Keratinocyte (primary cell): ENCODE measurements around the gene ATP11A. TPM values are rescaled to one million over a fixed set of nuclear protein-coding genes. Genes with fewer than 3 reads are reported as not detected.

Experiments used
- DNase-seq: peaks from one replicate; pipeline ENCODE4 v3.0.0-alpha.2; 2011; ENCODE audit warnings: low read depth, missing footprints, low spot score
- FAIRE-seq: peaks from 2 replicates; lab custom pipeline; 2011; peaks lifted over from hg19 to GRCh38; lab: Jason Lieb, UNC
- H2AFZ ChIP-seq: 2 replicates; pipeline ENCODE4 v1.6.0; 2012; ENCODE audit warnings: low read length, control low read depth, inconsistent platforms; ENCODE audit not compliant: control insufficient read depth
- H3K27ac ChIP-seq: 2 replicates; pipeline ENCODE4 v1.5.1; 2011; ENCODE audit warnings: low read length; ENCODE audit not compliant: control insufficient read depth, insufficient read depth
- H3K27me3 ChIP-seq: 3 replicates; pipeline ENCODE4 v1.6.0; 2011; ENCODE audit warnings: low read length; ENCODE audit not compliant: control insufficient read depth, insufficient read depth; ENCODE audit errors: extremely low read depth
- H3K36me3 ChIP-seq, 2 experiments: 2 replicates in 1 of 2; 3 replicates in 1 of 2; pipeline ENCODE4 v1.5.1; 2011; ENCODE audit warnings: low read length in 2 of 2, mild to moderate bottlenecking in 1 of 2; ENCODE audit not compliant: control insufficient read depth in 2 of 2, insufficient read depth in 2 of 2; ENCODE audit errors: extremely low read depth in 1 of 2
- H3K4me1 ChIP-seq: 3 replicates; pipeline ENCODE4 v1.5.1; 2011; ENCODE audit warnings: low read length; ENCODE audit not compliant: control insufficient read depth, insufficient read depth; ENCODE audit errors: extremely low read depth
- H3K4me2 ChIP-seq: 3 replicates; pipeline ENCODE4 v1.6.0; 2011; ENCODE audit warnings: low read depth, low read length; ENCODE audit not compliant: control insufficient read depth, insufficient read depth; ENCODE audit errors: extremely low read depth
- H3K4me3 ChIP-seq, 3 experiments: fragments of 200-600 bp in 1 of 3; sonication (generic) in 1 of 3; 2 replicates in 2 of 3; 3 replicates in 1 of 3; pipeline ENCODE4 v1.5.1; 2011 to 2016; ENCODE audit warnings: low read length in 3 of 3, mild to moderate bottlenecking in 3 of 3, control low read depth in 2 of 3, inconsistent platforms in 1 of 3, low read depth in 1 of 3, mixed read lengths in 1 of 3, mixed run types in 1 of 3, moderate library complexity in 1 of 3; ENCODE audit not compliant: control insufficient read depth in 2 of 3, insufficient read depth in 2 of 3; ENCODE audit errors: extremely low read depth in 1 of 3
- H3K79me2 ChIP-seq: 2 replicates; pipeline ENCODE4 v1.6.0; 2012; ENCODE audit warnings: low read length; ENCODE audit not compliant: control insufficient read depth, insufficient read depth
- H3K9ac ChIP-seq: 3 replicates; pipeline ENCODE4 v1.6.0; 2011; ENCODE audit warnings: low read length; ENCODE audit not compliant: control insufficient read depth, insufficient read depth; ENCODE audit errors: extremely low read depth
- H3K9me1 ChIP-seq: 3 replicates; pipeline ENCODE4 v1.6.0; 2011; ENCODE audit warnings: low read length; ENCODE audit not compliant: control insufficient read depth, insufficient read depth; ENCODE audit errors: extremely low read depth
- H3K9me3 ChIP-seq: 2 replicates; pipeline ENCODE4 v1.5.1; 2012; ENCODE audit warnings: low read depth, low read length; ENCODE audit not compliant: control insufficient read depth
- H4K20me1 ChIP-seq: 3 replicates; pipeline ENCODE4 v1.6.0; 2011; ENCODE audit warnings: low read length; ENCODE audit not compliant: control insufficient read depth, insufficient read depth; ENCODE audit errors: extremely low read depth
- CTCF ChIP-seq, 3 experiments: IDR thresholded peaks in 1 of 3; conservative IDR thresholded peaks in 1 of 3; optimal IDR thresholded peaks in 1 of 3; 2 replicates in 2 of 3; 3 replicates in 1 of 3; pipeline versions ENCODE3 to v1.5.1; 2011; ENCODE audit warnings: low read length in 3 of 3, mild to moderate bottlenecking in 3 of 3, moderate library complexity in 2 of 3, control low read depth in 1 of 3, inconsistent platforms in 1 of 3; ENCODE audit not compliant: insufficient read depth in 2 of 3; ENCODE audit errors: extremely low read depth in 1 of 3
- EZH2 ChIP-seq: IDR thresholded peaks from one replicate; pipeline ENCODE4 v1.6.1; 2012; ENCODE audit warnings: inconsistent platforms, mild to moderate bottlenecking, low read length, moderate library complexity
- dilution Hi-C: fragments of 300-500 bp; cut with MboI; formaldehyde crosslinking; loops from one replicate; pipeline ENCODE4 v1.7.0; 2020; ENCODE audit warnings: low sequenced_read_pairs; ENCODE audit not compliant: extremely low pct_ligation_motif_present
- polyA plus RNA-seq, 5 experiments: library from polyadenylated mRNA; depleted of rRNA in 3 of 5; stranded (reverse) in 3 of 5; stranded (forward) in 1 of 5; unstranded in 1 of 5; fragments of >200 nt; gene quantifications; 1 replicate in 1 of 5; 2 replicates in 3 of 5; 3 replicates in 1 of 5; pipeline versions ENCODE4 v1.2.1 to v1.2.3, GENCODE V29; 2011 to 2012; ENCODE audit warnings: missing spikeins in 2 of 5, low read depth in 1 of 5, low replicate concordance in 1 of 5

The ATP11A gene
- polyA plus RNA-seq, 1 donor (not counting 4 experiments of a cell fraction or from before 2014, with no cell fraction given) = 4.3 TPM

- no peak for FAIRE-seq
- dilution Hi-C loops = no loop called here
- H3K27ac ChIP-seq = no peak overlapping the region
These were observed 65.5 kb downstream of the ATP11A start for GRCh38 chr13:112755331-112755730.

GRCh38 chr13:112756081-112756480, 66.2 kb downstream of the ATP11A start:
- Histone ChIP-seq H3K4me1 (no peaks in the 10 kb centered on the region), H3K9me3 (no peaks in the 10 kb centered on the region), H3K36me3 (no peaks in the 10 kb centered on the region), H3K4me2 (no peak overlapping the region), H3K9me1 (no peaks in the 10 kb centered on the region), H3K27ac (no peak overlapping the region), H4K20me1 (no peaks in the 10 kb centered on the region), H3K4me3 (no peak overlapping the region), H2AFZ (no peak overlapping the region), H3K27me3 (no peaks in the 10 kb centered on the region), H3K9ac (no peak overlapping the region), H3K79me2 (no peaks in the 10 kb centered on the region)
- DNase-seq = no peak
- FAIRE-seq = no peak
- dilution Hi-C loops = no loop called here
- no peak for TF ChIP-seq EZH2
- TF ChIP-seq CTCF (optimal IDR thresholded peaks at IDR 0.05 in 1 of 3, IDR thresholded peaks at IDR 0.05 in 1 of 3, conservative IDR thresholded peaks at IDR 0.05 in 1 of 3; ENCODE audit: extremely low read depth in 1 of 3, insufficient read depth in 2 of 3, low read length in 3 of 3) = no peak

More at GRCh38 chr13:112755331-112755730, 65.5 kb downstream of the ATP11A start:
- H4K20me1 ChIP-seq = no peaks in the 10 kb centered on the region
- H3K9ac ChIP-seq = no peak overlapping the region
- DNase-seq = no peak
- H3K9me3 ChIP-seq = no peaks in the 10 kb centered on the region
- TF ChIP-seq EZH2 = no peak
- TF ChIP-seq CTCF (optimal IDR thresholded peaks at IDR 0.05 in 1 of 3, IDR thresholded peaks at IDR 0.05 in 1 of 3, conservative IDR thresholded peaks at IDR 0.05 in 1 of 3; ENCODE audit: extremely low read depth in 1 of 3, insufficient read depth in 2 of 3, low read length in 3 of 3) = no peak
- no peaks in the 10 kb centered on the region for H3K9me1 ChIP-seq
- H3K4me1 ChIP-seq = no peaks in the 10 kb centered on the region
- no peaks in the 10 kb centered on the region for H3K36me3 ChIP-seq
- H3K4me2 ChIP-seq = no peak overlapping the region
- no peak overlapping the region for H2AFZ ChIP-seq
- H3K79me2 ChIP-seq = no peaks in the 10 kb centered on the region
- H3K4me3 ChIP-seq = no peak overlapping the region
- H3K27me3 ChIP-seq = no peaks in the 10 kb centered on the region
